Measurements from ENCODE around the gene TMEM30B. TPM values are rescaled to one million over a fixed set of nuclear protein-coding genes. Genes with fewer than 3 reads are reported as not detected.

The TMEM30B gene
- total and polyA plus RNA-seq, 2 experiments from 2014 or later, result 18.2 to 19.3 TPM

DNA sequence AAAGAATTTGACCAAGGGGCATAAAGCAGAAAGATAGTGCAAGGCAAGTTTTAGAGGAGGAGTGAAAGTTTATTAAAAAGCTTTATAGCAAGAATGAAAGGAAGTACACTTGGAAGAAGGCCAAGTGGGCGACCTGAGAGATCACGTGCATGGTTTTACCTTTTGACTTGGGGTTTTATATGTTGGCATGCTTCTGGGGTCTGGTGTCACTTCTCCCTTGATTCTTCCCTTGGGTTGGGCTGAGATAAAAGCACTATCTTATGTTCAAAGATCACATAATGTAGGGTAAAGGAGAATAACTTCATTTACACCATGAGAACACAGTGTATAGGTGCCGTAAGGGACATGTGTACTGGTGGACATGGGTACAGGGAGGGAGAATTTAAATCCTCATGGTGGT lies 17.7 kb upstream of the TMEM30B start:
- 63% methylated on average over 3 of the region's 3 CpGs for WGBS (ENCODE audit: low lambda C conversion rate, missing lambda C conversion rate)
- Histone ChIP-seq H4K20me1 (ENCODE audit: insufficient read depth, poor library complexity, severe bottlenecking) (no peaks in the 10 kb centered on the region), H3K4me1 (ENCODE audit: insufficient read depth) (no peaks in the 10 kb centered on the region), H3K4me3 (no peak overlapping the region), H3K36me3 (replicated peaks; ENCODE audit: insufficient read depth, low read depth) (no peaks in the 10 kb centered on the region), H3K27me3 (no peaks in the 10 kb centered on the region), H3K9me3 (ENCODE audit: low read depth) (no peaks in the 10 kb centered on the region), H3K4me2 (no peak overlapping the region), H2AFZ (no peak overlapping the region), H3K27ac (no peak overlapping the region), H3K9me2 (replicated peaks; ENCODE audit: insufficient read depth) (no peaks in the 10 kb centered on the region), H3K79me2 (no peaks in the 10 kb centered on the region)
- no peak for TF ChIP-seq EZH2phosphoT487 (IDR thresholded peaks at IDR 0.05; ENCODE audit: low read depth, severe bottlenecking, unreplicated experiment)
- TF ChIP-seq, protein P1, sequence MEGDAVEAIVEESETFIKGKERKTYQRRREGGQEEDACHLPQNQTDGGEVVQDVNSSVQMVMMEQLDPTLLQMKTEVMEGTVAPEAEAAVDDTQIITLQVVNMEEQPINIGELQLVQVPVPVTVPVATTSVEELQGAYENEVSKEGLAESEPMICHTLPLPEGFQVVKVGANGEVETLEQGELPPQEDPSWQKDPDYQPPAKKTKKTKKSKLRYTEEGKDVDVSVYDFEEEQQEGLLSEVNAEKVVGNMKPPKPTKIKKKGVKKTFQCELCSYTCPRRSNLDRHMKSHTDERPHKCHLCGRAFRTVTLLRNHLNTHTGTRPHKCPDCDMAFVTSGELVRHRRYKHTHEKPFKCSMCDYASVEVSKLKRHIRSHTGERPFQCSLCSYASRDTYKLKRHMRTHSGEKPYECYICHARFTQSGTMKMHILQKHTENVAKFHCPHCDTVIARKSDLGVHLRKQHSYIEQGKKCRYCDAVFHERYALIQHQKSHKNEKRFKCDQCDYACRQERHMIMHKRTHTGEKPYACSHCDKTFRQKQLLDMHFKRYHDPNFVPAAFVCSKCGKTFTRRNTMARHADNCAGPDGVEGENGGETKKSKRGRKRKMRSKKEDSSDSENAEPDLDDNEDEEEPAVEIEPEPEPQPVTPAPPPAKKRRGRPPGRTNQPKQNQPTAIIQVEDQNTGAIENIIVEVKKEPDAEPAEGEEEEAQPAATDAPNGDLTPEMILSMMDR (IDR thresholded peaks at IDR 0.05; ENCODE audit: poor library complexity), result no peak
- no peak for TF ChIP-seq EZH2 (IDR thresholded peaks at IDR 0.05; ENCODE audit: borderline replicate concordance)
- no peak for DNase-seq (ENCODE audit: low spot score)

DNA sequence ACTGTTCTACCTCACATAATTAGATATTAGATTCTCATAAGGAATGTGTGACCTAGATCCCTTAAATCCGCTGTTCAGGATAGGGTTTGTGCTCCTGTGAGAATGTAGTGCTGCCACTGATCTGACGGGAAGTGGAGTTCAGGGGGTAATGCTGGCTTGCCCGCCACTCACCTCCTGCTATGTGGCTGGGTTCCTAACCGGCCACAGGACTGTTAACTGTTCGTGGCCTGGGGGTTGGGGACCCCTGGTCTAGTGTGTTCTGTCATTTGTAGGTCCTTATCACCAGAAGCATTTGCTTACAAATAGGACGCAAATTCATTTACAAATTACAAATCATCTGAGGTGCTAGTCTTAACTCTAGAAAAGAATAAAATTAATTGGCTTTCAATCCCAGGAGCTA lies 16.4 kb upstream of the TMEM30B start:
- TF ChIP-seq, protein P1 (IDR thresholded peaks at IDR 0.05; ENCODE audit: poor library complexity), result no peak
- TF ChIP-seq EZH2 (IDR thresholded peaks at IDR 0.05; ENCODE audit: borderline replicate concordance) (no peak), EZH2phosphoT487 (IDR thresholded peaks at IDR 0.05; ENCODE audit: low read depth, severe bottlenecking, unreplicated experiment) (no peak)
- Histone ChIP-seq H3K9me2 (replicated peaks; ENCODE audit: insufficient read depth) (no peaks in the 10 kb centered on the region), H3K79me2 (no peaks in the 10 kb centered on the region), H3K27ac (no peak overlapping the region), H3K27me3 (no peaks in the 10 kb centered on the region), H3K9me3 (ENCODE audit: low read depth) (no peaks in the 10 kb centered on the region), H3K4me1 (ENCODE audit: insufficient read depth) (no peaks in the 10 kb centered on the region), H3K4me3 (no peak overlapping the region), H4K20me1 (ENCODE audit: insufficient read depth, poor library complexity, severe bottlenecking) (no peaks in the 10 kb centered on the region), H3K4me2 (no peak overlapping the region), H3K36me3 (replicated peaks; ENCODE audit: insufficient read depth, low read depth) (no peaks in the 10 kb centered on the region), H2AFZ (no peak overlapping the region)
- 85% methylated on average over 6 of the region's 6 CpGs for WGBS (ENCODE audit: low lambda C conversion rate, missing lambda C conversion rate)
- DNase-seq (ENCODE audit: low spot score), result no peak

DNA sequence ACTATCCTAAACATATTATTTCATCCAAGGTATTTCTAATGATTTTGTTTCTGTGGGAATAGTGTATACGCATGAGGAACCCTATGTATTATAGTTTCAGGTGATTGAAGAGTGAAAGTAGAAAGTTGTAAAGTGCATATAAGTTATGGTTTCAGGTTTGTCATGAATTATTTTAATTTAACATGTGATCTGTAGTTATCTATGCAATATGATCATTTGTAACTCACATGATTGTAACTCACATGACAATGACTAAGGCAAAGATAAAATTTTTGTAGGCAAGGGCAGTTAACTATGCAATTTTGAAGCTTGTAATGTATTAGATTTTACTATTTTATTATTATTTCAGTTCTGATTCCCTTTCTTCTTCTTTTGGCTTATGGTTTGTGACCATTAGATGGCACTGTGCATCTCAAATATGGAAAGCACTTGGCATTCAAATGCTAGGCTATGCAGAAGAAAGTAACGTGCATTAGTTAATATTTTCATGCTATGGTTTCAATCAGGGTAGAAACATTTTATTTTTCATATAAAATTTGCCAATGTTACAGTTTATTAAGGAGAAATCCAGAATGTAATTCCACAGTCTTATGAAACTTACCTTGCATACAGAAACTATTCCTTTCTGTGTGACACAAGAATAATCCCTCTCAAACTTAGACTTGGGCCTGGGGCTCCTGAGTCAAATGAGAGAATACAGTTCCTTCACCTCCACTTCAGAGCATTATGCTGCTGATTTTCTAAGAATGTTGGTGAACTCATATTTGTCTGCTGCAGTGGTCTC lies 15.8 kb upstream of the TMEM30B start:
- WGBS (ENCODE audit: low lambda C conversion rate, missing lambda C conversion rate), result 36% methylated on average over 2 of the region's 2 CpGs
- DNase-seq (ENCODE audit: low spot score), result peak; percentile 53
- H3K9me2 ChIP-seq (replicated peaks; ENCODE audit: insufficient read depth), result no peaks in the 10 kb centered on the region

More for the DNA sequence above, 15.8 kb upstream of the TMEM30B start:
- Histone ChIP-seq H3K27me3 (no peaks in the 10 kb centered on the region), H2AFZ (no peak overlapping the region), H3K27ac (no peak overlapping the region), H3K9me3 (ENCODE audit: low read depth) (no peaks in the 10 kb centered on the region), H3K79me2 (no peaks in the 10 kb centered on the region), H3K4me3 (no peak overlapping the region), H4K20me1 (ENCODE audit: insufficient read depth, poor library complexity, severe bottlenecking) (no peaks in the 10 kb centered on the region), H3K4me2 (no peak overlapping the region), H3K4me1 (ENCODE audit: insufficient read depth) (no peaks in the 10 kb centered on the region), H3K36me3 (replicated peaks; ENCODE audit: insufficient read depth, low read depth) (no peaks in the 10 kb centered on the region)
- no peak for TF ChIP-seq EZH2phosphoT487 (IDR thresholded peaks at IDR 0.05; ENCODE audit: low read depth, severe bottlenecking, unreplicated experiment)
- TF ChIP-seq, protein P1 (IDR thresholded peaks at IDR 0.05; ENCODE audit: poor library complexity), result peak; percentile 80
- TF ChIP-seq EZH2 (IDR thresholded peaks at IDR 0.05; ENCODE audit: borderline replicate concordance), result no peak

All from hepatocyte (in vitro differentiated cells).